Spinal cord (tissue), 10 donors: ENCODE results near the gene NAV2. TPM values are rescaled to one million over a fixed set of nuclear protein-coding genes. Genes with fewer than 3 reads are reported as not detected.

Source experiments
- DNase-seq, 6 donors: peaks; one replicate each; pipeline versions ENCODE4 v3.0.0 to v3.0.0-alpha.2; 2013 to 2015; ENCODE audit warnings: low spot score in 6 of 6, low read depth in 4 of 6
- H3K27ac ChIP-seq: one replicate; pipeline ENCODE4 v1.5.1; 2013; ENCODE audit warnings: low read depth, low read length, control low read depth
- H3K27me3 ChIP-seq: one replicate; pipeline ENCODE4 v1.6.1; 2013; ENCODE audit warnings: low read length; ENCODE audit not compliant: control insufficient read depth, insufficient read depth
- H3K36me3 ChIP-seq: one replicate; pipeline ENCODE4 v1.6.1; 2013; ENCODE audit warnings: low read length; ENCODE audit not compliant: control insufficient read depth, insufficient read depth
- H3K4me1 ChIP-seq: one replicate; pipeline ENCODE4 v1.6.1; 2013; ENCODE audit warnings: low read length; ENCODE audit not compliant: control insufficient read depth, insufficient read depth
- H3K4me3 ChIP-seq: one replicate; pipeline ENCODE4 v1.5.1; 2013; ENCODE audit warnings: low read depth, low read length, control low read depth
- H3K9me3 ChIP-seq: one replicate; pipeline ENCODE4 v1.6.1; 2013; ENCODE audit warnings: low read length; ENCODE audit not compliant: control insufficient read depth, insufficient read depth
- WGBS: methylation state at CpG from one replicate; pipeline ENCODE4 v1.1.5; 2013; ENCODE audit warnings: missing lambda C conversion rate; ENCODE audit not compliant: insufficient coverage; 5-methylcytosine and 5-hydroxymethylcytosine counted together
- polyA plus RNA-seq, 2 donors: library from polyadenylated mRNA; unstranded; fragments of 120-200 nt; gene quantifications; one replicate each; pipeline ENCODE4 v1.2.1, GENCODE V29; 2013; ENCODE audit not compliant: insufficient read length in 2 of 2
- total RNA-seq, 2 donors: library from RNA; depleted of rRNA in 1 of 2; stranded (reverse); fragments of 120-200 nt in 1 of 2; fragments of >200 nt in 1 of 2; gene quantifications; one replicate each; pipeline versions ENCODE4 v1.2.3 to v1.2.4, GENCODE V29; 2013 to 2014
- donor health status: healthy.

Gene NAV2
- total and polyA plus RNA-seq, 4 donors, result 23.4 to 50.1 (median 30.4) TPM

- Histone ChIP-seq H3K27me3 (no peaks in the 10 kb centered on the region), H3K36me3 (peaks cover 2% of the 10 kb centered on the region), H3K4me1 (peaks cover 5% of the 10 kb centered on the region), H3K9me3 (no peaks in the 10 kb centered on the region), H3K4me3 (no peak overlapping the region), H3K27ac (no peak overlapping the region)
- DNase-seq, result no peak
- 72% methylated on average over 9 of the region's 9 CpGs for WGBS
Measured at GRCh38 chr11:19869946-19870589, 157.4 kb downstream of the NAV2 start.

- H3K4me1 ChIP-seq, result peaks cover 5% of the 10 kb centered on the region
- 78% methylated on average over 7 of the region's 8 CpGs for WGBS
- no peaks in the 10 kb centered on the region for H3K27me3 ChIP-seq
- DNase-seq, result no peak
- no peaks in the 10 kb centered on the region for H3K9me3 ChIP-seq
- H3K27ac ChIP-seq, result no peak overlapping the region
- peaks cover 2% of the 10 kb centered on the region for H3K36me3 ChIP-seq
- H3K4me3 ChIP-seq, result no peak overlapping the region
Measured at GRCh38 chr11:19871531-19871930, 158.9 kb downstream of the NAV2 start.

DNA sequence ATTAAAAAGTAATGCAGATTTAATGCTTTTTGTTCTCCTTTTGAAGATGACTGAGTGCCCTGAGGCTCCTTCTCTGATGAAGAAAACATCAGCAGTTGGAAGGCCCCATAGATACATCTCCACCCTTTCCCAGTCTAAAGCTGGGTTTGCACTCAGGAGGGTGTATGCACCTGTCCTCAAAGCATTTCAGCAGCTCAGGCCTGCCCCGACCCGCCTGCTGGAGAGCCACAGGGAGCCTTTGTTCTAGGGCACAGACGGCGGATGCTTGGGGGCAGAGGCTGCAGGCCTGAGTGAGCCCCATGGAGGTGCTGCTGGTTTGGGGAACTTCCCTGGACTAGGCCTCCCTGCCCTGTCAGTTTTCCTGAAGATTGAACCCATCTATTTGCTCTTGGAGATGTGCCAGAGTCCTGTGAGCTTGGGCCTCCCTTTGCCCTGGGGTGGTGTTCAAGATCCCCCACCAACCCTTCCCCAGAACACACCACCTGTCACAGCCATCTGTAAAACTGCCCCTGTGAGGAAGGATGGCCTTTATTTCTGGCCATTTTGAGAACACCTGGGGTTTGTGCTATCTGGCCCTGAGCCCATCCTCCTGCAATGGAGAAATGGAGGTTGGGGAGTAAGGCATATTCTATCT is 160.0 kb downstream of the NAV2 start:
- Histone ChIP-seq H3K36me3 (peaks cover 2% of the 10 kb centered on the region), H3K27ac (no peak overlapping the region), H3K4me1 (peaks cover 5% of the 10 kb centered on the region), H3K9me3 (no peaks in the 10 kb centered on the region), H3K27me3 (no peaks in the 10 kb centered on the region), H3K4me3 (no peak overlapping the region)
- 66% methylated on average over 4 of the region's 4 CpGs for WGBS
- DNase-seq, result no peak

DNA sequence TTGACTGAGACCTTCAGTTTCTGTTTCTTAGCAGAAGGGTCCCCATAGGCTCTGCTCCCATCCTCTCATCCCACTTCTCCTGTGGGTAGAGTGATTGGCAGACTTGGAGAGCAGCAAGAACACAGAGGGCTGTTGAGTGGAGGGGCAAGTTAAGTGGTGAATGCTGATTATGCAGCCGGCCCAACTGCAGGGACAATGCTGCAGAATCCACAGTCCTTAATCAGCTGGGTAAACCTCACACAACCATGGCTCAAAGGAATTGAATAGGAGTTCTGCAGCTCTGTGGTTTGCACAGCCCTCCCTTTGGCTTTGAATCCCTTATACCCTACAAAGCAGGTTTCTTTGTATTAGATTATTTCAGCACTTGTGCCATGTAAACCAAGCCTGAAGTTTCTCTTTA is 161.1 kb downstream of the NAV2 start:
- WGBS, result no CpG with 5 or more reads among the region's 1 CpG
- no peak overlapping the region for H3K27ac ChIP-seq
- no peak for DNase-seq

GRCh38 chr11:19874266-19874665 is 161.6 kb downstream of the NAV2 start:
- Histone ChIP-seq H3K27me3 (no peaks in the 10 kb centered on the region), H3K36me3 (peaks cover 2% of the 10 kb centered on the region), H3K4me3 (no peak overlapping the region), H3K27ac (no peak overlapping the region), H3K4me1 (peaks cover 7% of the 10 kb centered on the region), H3K9me3 (no peaks in the 10 kb centered on the region)
- DNase-seq, result no peak

More for the DNA sequence above, 161.1 kb downstream of the NAV2 start:
- no peak overlapping the region for H3K4me3 ChIP-seq
- no peaks in the 10 kb centered on the region for H3K27me3 ChIP-seq
- H3K9me3 ChIP-seq, result no peaks in the 10 kb centered on the region
- H3K36me3 ChIP-seq, result peaks cover 2% of the 10 kb centered on the region
- H3K4me1 ChIP-seq, result peaks cover 3% of the 10 kb centered on the region

- H3K4me3 ChIP-seq, result no peak overlapping the region
- H3K27ac ChIP-seq, result no peak overlapping the region
- peaks cover 4% of the 10 kb centered on the region for H3K36me3 ChIP-seq
- H3K27me3 ChIP-seq, result no peaks in the 10 kb centered on the region
- DNase-seq, result no peak
- no peaks in the 10 kb centered on the region for H3K9me3 ChIP-seq
- peaks cover 13% of the 10 kb centered on the region for H3K4me1 ChIP-seq
- WGBS, result no CpG with 5 or more reads among the region's 1 CpG
Measured at GRCh38 chr11:19876750-19877149, 164.1 kb downstream of the NAV2 start.

DNA sequence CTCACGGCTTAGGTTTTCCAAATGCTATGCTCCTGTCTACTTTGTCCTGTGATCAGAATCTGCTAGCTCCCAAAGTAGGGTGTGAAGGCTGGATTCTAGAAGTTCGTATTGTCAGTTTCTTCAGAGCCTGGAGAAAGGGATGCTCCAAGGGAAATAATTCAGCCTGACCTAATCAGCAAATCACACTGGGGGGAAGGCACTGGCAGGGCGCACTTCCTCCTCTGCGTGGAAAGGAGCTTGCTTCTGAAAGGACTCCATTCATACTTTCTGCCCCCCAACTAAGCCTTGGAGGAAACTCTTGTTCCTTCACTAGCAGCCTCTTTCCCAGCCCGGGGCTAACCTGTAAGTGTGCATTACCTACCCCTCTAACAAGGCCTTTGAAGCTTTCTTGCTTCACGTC is 165.9 kb downstream of the NAV2 start:
- WGBS, result 56% methylated on average over 3 of the region's 6 CpGs
- Histone ChIP-seq H3K4me1 (peaks cover 13% of the 10 kb centered on the region), H3K27me3 (no peaks in the 10 kb centered on the region), H3K36me3 (peaks cover 4% of the 10 kb centered on the region), H3K9me3 (no peaks in the 10 kb centered on the region), H3K4me3 (no peak overlapping the region), H3K27ac (no peak overlapping the region)
- DNase-seq, result no peak

DNA sequence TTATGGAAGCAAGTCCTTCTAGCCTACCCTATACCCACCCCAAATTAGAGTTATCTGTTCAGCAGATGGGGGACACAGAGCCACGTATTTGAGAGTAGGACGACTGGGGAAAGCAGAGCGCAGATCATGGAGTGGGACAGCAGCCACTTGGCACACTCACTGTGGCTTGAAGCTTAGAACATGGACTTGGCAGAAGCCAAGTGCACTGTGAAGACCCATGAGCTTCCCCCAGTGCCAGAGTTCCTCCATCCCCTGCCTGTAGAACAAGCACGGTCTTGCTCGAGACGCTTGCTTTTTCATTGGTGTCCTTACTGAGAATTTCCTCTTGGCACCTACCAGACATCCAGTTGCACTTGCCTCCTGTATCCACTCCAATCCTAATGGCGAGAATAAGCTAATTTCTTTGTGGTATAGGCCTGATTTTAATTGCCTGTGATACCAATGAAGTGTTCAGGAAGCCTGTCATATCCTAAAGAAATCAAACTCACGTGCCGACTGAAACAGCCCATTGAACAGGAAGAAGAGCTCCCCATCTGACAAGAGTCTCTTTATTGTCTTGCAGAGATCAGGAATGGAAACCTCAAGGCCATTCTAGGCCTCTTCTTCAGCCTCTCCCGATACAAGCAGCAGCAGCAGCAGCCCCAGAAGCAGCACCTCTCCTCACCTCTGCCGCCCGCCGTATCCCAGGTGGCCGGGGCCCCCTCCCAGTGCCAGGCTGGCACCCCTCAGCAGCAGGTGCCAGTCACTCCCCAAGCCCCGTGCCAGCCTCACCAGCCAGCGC is 166.9 kb downstream of the NAV2 start:
- DNase-seq, result peak in 1 of 6 donors; percentile 67
- peaks cover 4% of the 10 kb centered on the region for H3K36me3 ChIP-seq
- no peaks in the 10 kb centered on the region for H3K9me3 ChIP-seq
- H3K27me3 ChIP-seq, result no peaks in the 10 kb centered on the region
- H3K27ac ChIP-seq, result no peak overlapping the region
- no peak overlapping the region for H3K4me3 ChIP-seq
- WGBS, result 73% methylated on average over 11 of the region's 16 CpGs
- peaks cover 13% of the 10 kb centered on the region for H3K4me1 ChIP-seq

- peaks cover 4% of the 10 kb centered on the region for H3K36me3 ChIP-seq
- no peak overlapping the region for H3K4me3 ChIP-seq
- peak in 1 of 6 donors; percentile 69 for DNase-seq
- H3K9me3 ChIP-seq, result no peaks in the 10 kb centered on the region
- H3K27ac ChIP-seq, result no peak overlapping the region
- no peaks in the 10 kb centered on the region for H3K27me3 ChIP-seq
- peaks cover 13% of the 10 kb centered on the region for H3K4me1 ChIP-seq
Measured at GRCh38 chr11:19880088-19880345, 167.4 kb downstream of the NAV2 start.

DNA sequence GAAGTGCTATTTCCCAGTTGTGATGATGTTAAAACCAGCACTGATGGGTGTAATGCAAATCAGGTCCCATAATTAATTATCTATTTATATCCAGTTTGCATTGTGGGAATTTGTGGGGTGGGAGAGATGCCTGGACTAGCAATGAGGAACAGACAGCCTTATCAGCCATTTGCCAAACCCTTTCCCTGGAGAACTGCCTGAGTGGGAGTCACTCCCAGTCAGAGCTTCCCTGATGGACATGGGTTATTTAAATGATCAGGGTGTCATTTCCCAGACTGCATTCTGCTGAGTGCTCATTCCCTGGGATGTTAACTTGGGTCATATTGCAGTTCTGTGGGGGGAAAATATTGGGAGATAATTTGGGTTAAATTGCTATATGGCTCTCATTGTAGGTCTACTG is 168.5 kb downstream of the NAV2 start:
- Histone ChIP-seq H3K36me3 (peaks cover 4% of the 10 kb centered on the region), H3K27ac (no peak overlapping the region), H3K4me1 (peaks cover 13% of the 10 kb centered on the region), H3K27me3 (no peaks in the 10 kb centered on the region), H3K9me3 (no peaks in the 10 kb centered on the region), H3K4me3 (no peak overlapping the region)
- DNase-seq, result no peak
